Stimulated activated CD4-positive, alpha-beta T cell treated with anti-CD3 and anti-CD28 coated beads, Interleukin-15, amount 100 ng/mL, for 24 hours (primary cell): ENCODE data around the gene TRUB1.

ENCODE experiments used
- DNase-seq: peaks from one replicate; pipeline ENCODE4 v3.0.0-alpha.2; 2020

TRUB1 gene

GRCh38 chr10:114987995-114988394 is 50.0 kb downstream of the TRUB1 start:
- DNase-seq, result no peak

- DNase-seq, result no peak
Measured at GRCh38 chr10:114990586-114990985, 52.6 kb downstream of the TRUB1 start.

- no peak for DNase-seq
Measured at GRCh38 chr10:114990991-114991390, 53.0 kb downstream of the TRUB1 start.

- no peak for DNase-seq
Measured at GRCh38 chr10:114992189-114992775, 54.3 kb downstream of the TRUB1 start.

- no peak for DNase-seq
Measured at GRCh38 chr10:114995468-114996247, 57.7 kb downstream of the TRUB1 start.

- DNase-seq, result no peak
Measured at GRCh38 chr10:114996542-114996941, 58.5 kb downstream of the TRUB1 start.

- no peak for DNase-seq
Measured at GRCh38 chr10:114998993-114999392, 61.0 kb downstream of the TRUB1 start.

GRCh38 chr10:115001506-115002381 is 63.7 kb downstream of the TRUB1 start:
- no peak for DNase-seq

- no peak for DNase-seq
Measured at GRCh38 chr10:115003396-115003795, 65.4 kb downstream of the TRUB1 start.

- no peak for DNase-seq
Measured at GRCh38 chr10:115004236-115004862, 66.4 kb downstream of the TRUB1 start.

GRCh38 chr10:115005771-115006170 is 67.8 kb downstream of the TRUB1 start:
- DNase-seq, result no peak

GRCh38 chr10:115018185-115018931 is 80.4 kb downstream of the TRUB1 start:
- no peak for DNase-seq

- no peak for DNase-seq
Measured at GRCh38 chr10:115020449-115020848, 82.5 kb downstream of the TRUB1 start.

- DNase-seq, result no peak
Measured at GRCh38 chr10:115022733-115023132, 84.7 kb downstream of the TRUB1 start.

- no peak for DNase-seq
Measured at GRCh38 chr10:115023715-115024114, 85.7 kb downstream of the TRUB1 start.

- no peak for DNase-seq
Measured at GRCh38 chr10:115024371-115024770, 86.4 kb downstream of the TRUB1 start.

- DNase-seq, result no peak
Measured at GRCh38 chr10:115026056-115026745, 88.2 kb downstream of the TRUB1 start.

- DNase-seq, result no peak
Measured at GRCh38 chr10:115026746-115027140, 88.7 kb downstream of the TRUB1 start.
